WTC11 (cell line): ENCODE measurements around the gene FRMD5. TPM values are rescaled to one million over a fixed set of nuclear protein-coding genes. Genes with fewer than 3 reads are reported as not detected.
"Not testable (repeated sequence)": the region's sequence is repeated elsewhere in the genome, so short reads cannot be mapped to it uniquely, and the experiment has no call there.

Experiments used
- ATAC-seq: fragments of 200-7000 bp; cut with Tn5 transposase; 2 replicates; pipeline ENCODE4 v1.10.0; 2021; ENCODE audit warnings: mild to moderate bottlenecking, moderate library complexity
- CTCF ChIA-PET: fragments of 300-600 bp; sonication (Branson Sonifier 250); formaldehyde crosslinking; loops from one replicate; lab custom pipeline; 2021; ENCODE audit warnings: antibody characterized with exemption; lab: Charles Lee
- POLR2A ChIA-PET: fragments of 350-600 bp; sonication (Branson Sonifier 250); formaldehyde crosslinking; loops from one replicate; lab custom pipeline; 2021; ENCODE audit warnings: antibody characterized with exemption; lab: Charles Lee
- DNase-seq: peaks from one replicate; pipeline ENCODE4 v3.0.0; 2021; ENCODE audit warnings: low spot score
- H3K27ac Mint-ChIP-seq: 2 replicates; pipeline ENCODE4 v1.8.0; 2021; ENCODE audit warnings: mixed read lengths
- H3K27me3 Mint-ChIP-seq: 2 replicates; pipeline ENCODE4 v1.8.0; 2021; ENCODE audit warnings: low read depth, mild to moderate bottlenecking, moderate library complexity, mixed read lengths
- H3K36me3 Mint-ChIP-seq: 2 replicates; pipeline ENCODE4 v1.8.0; 2021; ENCODE audit warnings: mixed read lengths
- H3K4me1 Mint-ChIP-seq: 2 replicates; pipeline ENCODE4 v1.8.0; 2022; ENCODE audit warnings: mixed read lengths
- H3K4me3 Mint-ChIP-seq: 2 replicates; pipeline ENCODE4 v1.8.0; 2021; ENCODE audit warnings: mild to moderate bottlenecking, moderate library complexity, mixed read lengths
- H3K9me3 Mint-ChIP-seq: 2 replicates; pipeline ENCODE4 v1.8.0; 2021; ENCODE audit warnings: mixed read lengths
- ELF4 ChIP-seq: sonication (generic); formaldehyde crosslinking; IDR thresholded peaks from 2 replicates; pipeline ENCODE4 v1.8.1; 2022; ENCODE audit warnings: low read depth, mild to moderate bottlenecking, moderate library complexity, missing genetic modification reagents
- EMX1 ChIP-seq: fragments of 250-450 bp; sonication (Bioruptor Pico); IDR thresholded peaks from 2 replicates; pipeline ENCODE4 v1.8.0; 2021; ENCODE audit warnings: mild to moderate bottlenecking
- FOXK1 ChIP-seq: sonication (generic); formaldehyde crosslinking; IDR thresholded peaks from 2 replicates; pipeline ENCODE4 v1.8.0; 2022; ENCODE audit warnings: mild to moderate bottlenecking, moderate library complexity, missing genetic modification reagents
- GTF2I ChIP-seq: fragments of 250-450 bp; sonication (Bioruptor Pico); conservative IDR thresholded peaks from 2 replicates; pipeline ENCODE4 v1.4.0; 2021; ENCODE audit warnings: mild to moderate bottlenecking
- JAZF1 ChIP-seq: fragments of 250-450 bp; sonication (Bioruptor Pico); IDR thresholded peaks from 2 replicates; pipeline ENCODE4 v1.9.0; 2021; ENCODE audit warnings: moderate library complexity, mild to moderate bottlenecking, inconsistent platforms
- JUN ChIP-seq: sonication (generic); formaldehyde crosslinking; IDR thresholded peaks from 2 replicates; pipeline ENCODE4 v1.8.0; 2023; ENCODE audit warnings: mild to moderate bottlenecking, missing genetic modification reagents
- KAT7 ChIP-seq: sonication (generic); formaldehyde crosslinking; IDR thresholded peaks from 2 replicates; pipeline ENCODE4 v1.8.1; 2023; ENCODE audit warnings: missing genetic modification reagents, mild to moderate bottlenecking, borderline replicate concordance
- NFYB ChIP-seq: sonication (generic); formaldehyde crosslinking; conservative IDR thresholded peaks from 2 replicates; pipeline ENCODE4 v1.8.0; 2022; ENCODE audit warnings: low read depth, missing genetic modification reagents
- RORB ChIP-seq: fragments of 250-450 bp; sonication (Bioruptor Pico); IDR thresholded peaks from 2 replicates; pipeline ENCODE4 v1.9.0; 2021; ENCODE audit warnings: mild to moderate bottlenecking
- SMAD3 ChIP-seq: sonication (generic); formaldehyde crosslinking; IDR thresholded peaks from 2 replicates; pipeline ENCODE4 v1.8.0; 2022; ENCODE audit warnings: missing genetic modification reagents, mild to moderate bottlenecking, borderline replicate concordance
- ZNF317 ChIP-seq: sonication (generic); formaldehyde crosslinking; IDR thresholded peaks from 2 replicates; pipeline ENCODE4 v1.8.1; 2023; ENCODE audit warnings: low read depth, mild to moderate bottlenecking, moderate library complexity, missing genetic modification reagents, borderline replicate concordance
- ZNF671 ChIP-seq: fragments of 250-450 bp; sonication (Bioruptor Pico); IDR thresholded peaks from 2 replicates; pipeline ENCODE4 v1.8.0; 2021; ENCODE audit warnings: mild to moderate bottlenecking
- total RNA-seq: library from RNA; stranded (reverse); gene quantifications from 3 replicates; pipeline ENCODE4 v1.2.3, GENCODE V29; 2021
- TF ChIP-seq, protein P1 (sequence below): sonication (generic); formaldehyde crosslinking; conservative IDR thresholded peaks from 2 replicates; pipeline ENCODE4 v1.8.1; 2022; ENCODE audit warnings: mild to moderate bottlenecking, missing genetic modification reagents
- TF ChIP-seq, protein P2 (sequence below): sonication (generic); formaldehyde crosslinking; IDR thresholded peaks from 2 replicates; pipeline ENCODE4 v1.8.1; 2023; ENCODE audit warnings: mild to moderate bottlenecking, missing genetic modification reagents, moderate library complexity
- TF ChIP-seq, protein P3 (sequence below): fragments of 250-450 bp; sonication (Bioruptor Pico); IDR thresholded peaks from 2 replicates; pipeline ENCODE4 v1.9.0; 2021; ENCODE audit warnings: mild to moderate bottlenecking
- TF ChIP-seq, protein P4 (sequence below): fragments of 250-450 bp; sonication (Bioruptor Pico); IDR thresholded peaks from 2 replicates; pipeline ENCODE4 v2.1.2; 2022; ENCODE audit warnings: mild to moderate bottlenecking, moderate library complexity
- TF ChIP-seq, protein P5 (sequence below): sonication (generic); formaldehyde crosslinking; IDR thresholded peaks from 2 replicates; pipeline ENCODE4 v1.8.1; 2022; ENCODE audit warnings: low read depth, mild to moderate bottlenecking, moderate library complexity, missing genetic modification reagents, borderline replicate concordance
- TF ChIP-seq, protein P6 (sequence below): sonication (generic); formaldehyde crosslinking; IDR thresholded peaks from 2 replicates; pipeline ENCODE4 v1.8.1; 2023; ENCODE audit warnings: mild to moderate bottlenecking, moderate library complexity, missing genetic modification reagents
- TF ChIP-seq, protein P7 (sequence below): sonication (generic); formaldehyde crosslinking; IDR thresholded peaks from 2 replicates; pipeline ENCODE4 v1.8.0; 2022; ENCODE audit warnings: mild to moderate bottlenecking, missing genetic modification reagents

The FRMD5 gene
- total RNA-seq, 1 experiment from 2014 or later = 14.1 TPM

DNA sequence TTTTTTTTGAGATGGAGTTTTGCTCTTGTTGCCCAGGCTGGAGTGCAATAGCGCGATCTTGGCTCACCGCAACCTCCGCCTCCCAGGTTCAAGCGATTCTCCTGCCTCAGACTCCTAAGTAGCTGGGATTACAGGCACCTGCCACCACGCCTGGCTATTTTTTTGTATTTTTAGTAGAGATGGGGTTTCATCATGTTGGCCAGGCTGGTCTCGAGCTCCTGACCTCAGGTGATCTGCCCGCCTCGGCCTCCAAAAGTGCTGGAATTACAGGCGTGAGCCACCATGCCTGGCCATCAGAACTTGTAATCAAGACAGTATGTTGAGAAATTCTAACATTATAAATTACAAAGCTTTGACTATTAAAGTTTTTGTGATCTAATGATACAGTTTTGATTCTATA lies 328.4 kb downstream of the FRMD5 start:
- H3K36me3 Mint-ChIP-seq, ATAC-seq, H3K4me1 Mint-ChIP-seq, H3K9me3 Mint-ChIP-seq, DNase-seq, CTCF ChIA-PET, H3K27me3 Mint-ChIP-seq, H3K4me3 Mint-ChIP-seq, H3K27ac Mint-ChIP-seq: not testable (repeated sequence)
- POLR2A ChIA-PET = interaction anchor here (0.8 kb wide), 1 partner anchor 350 kb away, joined by 4 read pairs; no protein-coding TSS in a partner anchor

DNA sequence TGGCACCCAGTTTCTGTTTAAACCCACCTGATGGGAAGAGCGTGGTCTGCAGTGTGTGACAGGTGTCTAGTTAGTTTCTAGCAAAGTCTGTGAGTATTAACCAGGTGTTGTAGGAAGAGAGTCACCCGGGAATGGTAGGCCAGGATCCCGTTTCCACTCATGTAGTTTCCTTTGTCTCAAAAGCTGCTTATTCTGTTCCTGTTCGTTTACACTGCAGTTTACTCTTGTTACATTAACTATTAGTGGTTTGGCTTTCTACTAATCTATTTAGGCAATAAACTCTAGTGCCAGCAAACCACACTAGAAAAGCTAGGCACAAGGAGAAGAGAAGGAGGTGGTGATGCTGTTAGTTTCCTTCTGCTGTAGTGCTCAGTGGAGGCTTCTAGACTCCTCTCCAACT lies 335.5 kb downstream of the FRMD5 start:
- H3K36me3 Mint-ChIP-seq = peaks cover 15% of the 10 kb centered on the region
- no peaks in the 10 kb centered on the region for H3K27me3 Mint-ChIP-seq
- H3K4me3 Mint-ChIP-seq = no peak overlapping the region
- H3K9me3 Mint-ChIP-seq = no peaks in the 10 kb centered on the region
- TF ChIP-seq RORB (no peak), ZNF317 (CRISPR knock-in tag) (no peak)
- TF ChIP-seq, all 79 proteins: peak for 0
- H3K4me1 Mint-ChIP-seq = no peaks in the 10 kb centered on the region
- ChIA-PET CTCF (interaction anchor here (0.7 kb wide), 1 partner anchor 22 kb away, joined by 3 read pairs; no protein-coding TSS in a partner anchor), POLR2A (no interaction called here)
- no peak overlapping the region for H3K27ac Mint-ChIP-seq
- DNase-seq (no peak), ATAC-seq (no peak)

DNA sequence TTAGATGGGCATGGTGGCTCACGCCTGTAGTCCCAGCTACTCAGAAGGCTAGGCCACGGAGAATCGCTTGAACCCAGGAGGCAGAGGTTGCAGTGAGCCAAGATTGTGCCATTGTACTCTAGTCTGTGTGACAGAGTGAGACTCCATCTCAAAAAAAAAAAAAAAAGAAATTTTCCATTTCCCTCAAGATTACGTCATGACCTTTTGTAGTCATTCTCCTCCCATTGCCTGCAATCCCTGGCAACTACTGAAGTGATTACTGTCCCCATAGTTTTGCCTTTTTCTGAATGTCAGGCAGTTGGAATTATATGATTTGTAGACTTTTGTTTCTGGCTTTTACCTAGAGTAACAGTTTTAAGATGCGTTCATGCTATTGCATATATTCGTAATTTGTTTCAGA lies 340.3 kb downstream of the FRMD5 start:
- POLR2A ChIA-PET = no interaction called here
- Mint-ChIP-seq H3K4me3 (no peak overlapping the region), H3K27me3 (no peaks in the 10 kb centered on the region), H3K27ac (no peak overlapping the region), H3K4me1 (no peaks in the 10 kb centered on the region), H3K36me3 (peaks cover 36% of the 10 kb centered on the region), H3K9me3 (no peaks in the 10 kb centered on the region)
- TF ChIP-seq, protein P1, sequence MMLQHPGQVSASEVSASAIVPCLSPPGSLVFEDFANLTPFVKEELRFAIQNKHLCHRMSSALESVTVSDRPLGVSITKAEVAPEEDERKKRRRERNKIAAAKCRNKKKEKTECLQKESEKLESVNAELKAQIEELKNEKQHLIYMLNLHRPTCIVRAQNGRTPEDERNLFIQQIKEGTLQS (CRISPR knock-in tag) = no peak
- TF ChIP-seq, protein P2, sequence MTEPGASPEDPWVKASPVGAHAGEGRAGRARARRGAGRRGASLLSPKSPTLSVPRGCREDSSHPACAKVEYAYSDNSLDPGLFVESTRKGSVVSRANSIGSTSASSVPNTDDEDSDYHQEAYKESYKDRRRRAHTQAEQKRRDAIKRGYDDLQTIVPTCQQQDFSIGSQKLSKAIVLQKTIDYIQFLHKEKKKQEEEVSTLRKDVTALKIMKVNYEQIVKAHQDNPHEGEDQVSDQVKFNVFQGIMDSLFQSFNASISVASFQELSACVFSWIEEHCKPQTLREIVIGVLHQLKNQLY (CRISPR knock-in tag) = no peak
- TF ChIP-seq, protein P3, sequence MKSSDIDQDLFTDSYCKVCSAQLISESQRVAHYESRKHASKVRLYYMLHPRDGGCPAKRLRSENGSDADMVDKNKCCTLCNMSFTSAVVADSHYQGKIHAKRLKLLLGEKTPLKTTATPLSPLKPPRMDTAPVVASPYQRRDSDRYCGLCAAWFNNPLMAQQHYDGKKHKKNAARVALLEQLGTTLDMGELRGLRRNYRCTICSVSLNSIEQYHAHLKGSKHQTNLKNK (CRISPR knock-in tag) = no peak
- TF ChIP-seq EMX1 (CRISPR knock-in tag) (no peak), ELF4 (CRISPR knock-in tag) (no peak), NFYB (CRISPR knock-in tag) (no peak), GTF2I (no peak)
- TF ChIP-seq, protein P4, sequence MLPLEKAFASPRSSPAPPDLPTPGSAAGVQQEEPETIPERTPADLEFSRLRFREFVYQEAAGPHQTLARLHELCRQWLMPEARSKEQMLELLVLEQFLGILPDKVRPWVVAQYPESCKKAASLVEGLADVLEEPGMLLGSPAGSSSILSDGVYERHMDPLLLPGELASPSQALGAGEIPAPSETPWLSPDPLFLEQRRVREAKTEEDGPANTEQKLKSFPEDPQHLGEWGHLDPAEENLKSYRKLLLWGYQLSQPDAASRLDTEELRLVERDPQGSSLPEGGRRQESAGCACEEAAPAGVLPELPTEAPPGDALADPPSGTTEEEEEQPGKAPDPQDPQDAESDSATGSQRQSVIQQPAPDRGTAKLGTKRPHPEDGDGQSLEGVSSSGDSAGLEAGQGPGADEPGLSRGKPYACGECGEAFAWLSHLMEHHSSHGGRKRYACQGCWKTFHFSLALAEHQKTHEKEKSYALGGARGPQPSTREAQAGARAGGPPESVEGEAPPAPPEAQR (CRISPR knock-in tag) = no peak
- TF ChIP-seq, protein P5, sequence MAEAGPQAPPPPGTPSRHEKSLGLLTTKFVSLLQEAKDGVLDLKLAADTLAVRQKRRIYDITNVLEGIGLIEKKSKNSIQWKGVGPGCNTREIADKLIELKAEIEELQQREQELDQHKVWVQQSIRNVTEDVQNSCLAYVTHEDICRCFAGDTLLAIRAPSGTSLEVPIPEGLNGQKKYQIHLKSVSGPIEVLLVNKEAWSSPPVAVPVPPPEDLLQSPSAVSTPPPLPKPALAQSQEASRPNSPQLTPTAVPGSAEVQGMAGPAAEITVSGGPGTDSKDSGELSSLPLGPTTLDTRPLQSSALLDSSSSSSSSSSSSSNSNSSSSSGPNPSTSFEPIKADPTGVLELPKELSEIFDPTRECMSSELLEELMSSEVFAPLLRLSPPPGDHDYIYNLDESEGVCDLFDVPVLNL = no peak
- CTCF ChIA-PET = interaction anchor here (0.6 kb wide), 1 partner anchor 26 kb away, joined by 3 read pairs; no protein-coding TSS in a partner anchor
- DNase-seq = no peak
- no peak for ATAC-seq

DNA sequence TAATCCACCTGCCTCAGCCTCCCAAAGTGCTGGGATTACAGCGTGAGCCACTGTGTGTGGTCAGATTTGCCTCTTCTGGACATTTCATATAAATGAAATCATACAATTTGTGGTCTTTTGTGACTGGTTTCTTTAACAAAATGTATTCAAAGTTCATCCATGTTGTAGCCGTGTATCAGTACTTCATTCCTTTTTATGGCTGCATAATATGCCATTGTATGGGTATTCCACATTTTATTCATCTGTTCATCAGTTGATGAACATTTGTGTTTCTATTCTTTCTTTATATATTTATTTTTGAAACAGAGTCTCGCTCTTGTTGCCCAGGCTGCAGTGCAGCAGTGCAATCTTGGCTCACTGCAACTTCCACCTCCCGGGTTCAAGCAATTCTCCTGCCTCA lies 342.5 kb downstream of the FRMD5 start:
- ATAC-seq = no peak
- H3K27me3 Mint-ChIP-seq = no peaks in the 10 kb centered on the region
- CTCF ChIA-PET = no interaction called here
- TF ChIP-seq KAT7 (CRISPR knock-in tag) (no peak), JAZF1 (no peak), JUN (no peak), FOXK1 (no peak), ZNF671 (CRISPR knock-in tag) (no peak), SMAD3 (CRISPR knock-in tag) (no peak)
- TF ChIP-seq, protein P6, sequence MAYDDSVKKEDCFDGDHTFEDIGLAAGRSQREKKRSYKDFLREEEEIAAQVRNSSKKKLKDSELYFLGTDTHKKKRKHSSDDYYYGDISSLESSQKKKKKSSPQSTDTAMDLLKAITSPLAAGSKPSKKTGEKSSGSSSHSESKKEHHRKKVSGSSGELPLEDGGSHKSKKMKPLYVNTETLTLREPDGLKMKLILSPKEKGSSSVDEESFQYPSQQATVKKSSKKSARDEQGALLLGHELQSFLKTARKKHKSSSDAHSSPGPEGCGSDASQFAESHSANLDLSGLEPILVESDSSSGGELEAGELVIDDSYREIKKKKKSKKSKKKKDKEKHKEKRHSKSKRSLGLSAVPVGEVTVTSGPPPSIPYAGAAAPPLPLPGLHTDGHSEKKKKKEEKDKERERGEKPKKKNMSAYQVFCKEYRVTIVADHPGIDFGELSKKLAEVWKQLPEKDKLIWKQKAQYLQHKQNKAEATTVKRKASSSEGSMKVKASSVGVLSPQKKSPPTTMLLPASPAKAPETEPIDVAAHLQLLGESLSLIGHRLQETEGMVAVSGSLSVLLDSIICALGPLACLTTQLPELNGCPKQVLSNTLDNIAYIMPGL (CRISPR knock-in tag) = no peak
- TF ChIP-seq, protein P7, sequence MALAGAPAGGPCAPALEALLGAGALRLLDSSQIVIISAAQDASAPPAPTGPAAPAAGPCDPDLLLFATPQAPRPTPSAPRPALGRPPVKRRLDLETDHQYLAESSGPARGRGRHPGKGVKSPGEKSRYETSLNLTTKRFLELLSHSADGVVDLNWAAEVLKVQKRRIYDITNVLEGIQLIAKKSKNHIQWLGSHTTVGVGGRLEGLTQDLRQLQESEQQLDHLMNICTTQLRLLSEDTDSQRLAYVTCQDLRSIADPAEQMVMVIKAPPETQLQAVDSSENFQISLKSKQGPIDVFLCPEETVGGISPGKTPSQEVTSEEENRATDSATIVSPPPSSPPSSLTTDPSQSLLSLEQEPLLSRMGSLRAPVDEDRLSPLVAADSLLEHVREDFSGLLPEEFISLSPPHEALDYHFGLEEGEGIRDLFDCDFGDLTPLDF = no peak
- H3K27ac Mint-ChIP-seq = no peak overlapping the region
- H3K4me1 Mint-ChIP-seq = no peaks in the 10 kb centered on the region
- H3K4me3 Mint-ChIP-seq = no peak overlapping the region
- POLR2A ChIA-PET = no interaction called here
- H3K9me3 Mint-ChIP-seq = no peaks in the 10 kb centered on the region
- H3K36me3 Mint-ChIP-seq = peaks cover 32% of the 10 kb centered on the region
- DNase-seq = no peak
